ENCODE results near the gene ADCY10.
A peak's percentile ranks its signal among the peaks of the same experiment; 100 is the strongest.

Gene ADCY10

GRCh38 chr1:167799747-167800146 lies 114.2 kb downstream of the ADCY10 start:
- TF ChIP-seq CTCF (IDR thresholded peaks at IDR 0.05; ENCODE audit: control insufficient read depth, extremely low read depth, insufficient read depth) = no peak
- H3K4me3 ChIP-seq (ENCODE audit: low read depth, low read length) = no peak overlapping the region
- no peak for DNase-seq (ENCODE audit: low read depth)

GRCh38 chr1:167798952-167799351 lies 115.0 kb downstream of the ADCY10 start:
- no peak overlapping the region for H3K4me3 ChIP-seq (ENCODE audit: low read depth, low read length)
- no peak for TF ChIP-seq CTCF (IDR thresholded peaks at IDR 0.05; ENCODE audit: control insufficient read depth, extremely low read depth, insufficient read depth)
- no peak for DNase-seq (ENCODE audit: low read depth)

GRCh38 chr1:167797015-167797414 lies 116.9 kb downstream of the ADCY10 start:
- no peak for TF ChIP-seq CTCF (IDR thresholded peaks at IDR 0.05; ENCODE audit: control insufficient read depth, extremely low read depth, insufficient read depth)
- H3K4me3 ChIP-seq (ENCODE audit: low read depth, low read length) = no peak overlapping the region
- DNase-seq (ENCODE audit: low read depth) = no peak

- no peak overlapping the region for H3K4me3 ChIP-seq (ENCODE audit: low read depth, low read length)
- TF ChIP-seq CTCF (IDR thresholded peaks at IDR 0.05; ENCODE audit: control insufficient read depth, extremely low read depth, insufficient read depth) = no peak
- peak; percentile 36 for DNase-seq (ENCODE audit: low read depth)
Measured at GRCh38 chr1:167795810-167796740, 117.9 kb downstream of the ADCY10 start.

GRCh38 chr1:167794043-167794442 lies 119.9 kb downstream of the ADCY10 start:
- no peak for DNase-seq (ENCODE audit: low read depth)

GRCh38 chr1:167792188-167792565 lies 121.8 kb downstream of the ADCY10 start:
- DNase-seq (ENCODE audit: low read depth) = no peak
- H3K4me3 ChIP-seq (ENCODE audit: low read depth, low read length) = no peak overlapping the region
- no peak for TF ChIP-seq CTCF (IDR thresholded peaks at IDR 0.05; ENCODE audit: control insufficient read depth, extremely low read depth, insufficient read depth)

More at GRCh38 chr1:167794043-167794442, 119.9 kb downstream of the ADCY10 start:
- no peak for TF ChIP-seq CTCF (IDR thresholded peaks at IDR 0.05; ENCODE audit: control insufficient read depth, extremely low read depth, insufficient read depth)
- H3K4me3 ChIP-seq (ENCODE audit: low read depth, low read length) = no peak overlapping the region
